LNCAP (cell line): ENCODE measurements around the gene ADARB2.

Source experiments
- CTCF ChIP-seq: fragments of 450-650 bp; IDR thresholded peaks from 2 replicates; pipeline ENCODE4 v1.5.1; 2017; ENCODE audit warnings: mild to moderate bottlenecking

ADARB2 gene

DNA sequence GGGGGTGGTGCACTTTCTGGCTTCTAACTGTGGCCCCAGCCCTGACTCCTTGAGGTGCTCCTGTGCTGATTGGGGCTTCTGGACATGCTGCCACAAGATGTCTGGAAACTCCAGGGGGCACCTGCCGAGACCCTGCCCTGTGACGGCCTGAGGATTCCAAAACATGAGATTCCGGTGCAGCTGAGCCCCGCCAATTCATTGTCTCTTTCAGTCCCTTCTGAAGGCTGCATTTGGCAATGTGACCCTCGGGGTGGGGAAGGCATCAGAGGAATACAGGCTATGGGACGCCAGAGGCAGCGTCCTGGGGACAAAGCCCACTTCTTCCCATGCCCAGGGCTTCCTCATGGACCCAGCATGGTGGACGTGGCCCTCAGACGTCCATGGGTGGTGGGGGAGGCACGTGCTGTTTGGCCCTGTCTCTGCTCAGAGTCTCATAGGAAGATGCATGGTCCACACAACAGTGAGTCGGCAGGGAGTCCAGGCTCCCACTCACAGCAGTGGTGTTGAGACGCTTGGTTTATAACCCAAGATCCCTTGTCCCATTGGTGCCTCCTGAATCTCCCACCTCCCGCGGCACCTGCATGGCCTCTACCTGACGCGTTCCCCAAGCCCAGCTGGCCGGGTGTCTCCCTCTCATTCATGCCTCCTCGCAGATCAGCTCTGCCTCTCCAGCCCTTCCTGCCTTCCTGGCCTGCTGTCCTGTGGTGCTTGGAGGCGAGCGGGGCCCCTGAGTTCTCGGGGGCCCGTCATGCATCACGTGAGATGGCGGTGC is 551.2 kb downstream of the ADARB2 start:
- no peak for TF ChIP-seq CTCF

- no peak for TF ChIP-seq CTCF
These were observed 552.5 kb downstream of the ADARB2 start for GRCh38 chr10:1184541-1185430.

DNA sequence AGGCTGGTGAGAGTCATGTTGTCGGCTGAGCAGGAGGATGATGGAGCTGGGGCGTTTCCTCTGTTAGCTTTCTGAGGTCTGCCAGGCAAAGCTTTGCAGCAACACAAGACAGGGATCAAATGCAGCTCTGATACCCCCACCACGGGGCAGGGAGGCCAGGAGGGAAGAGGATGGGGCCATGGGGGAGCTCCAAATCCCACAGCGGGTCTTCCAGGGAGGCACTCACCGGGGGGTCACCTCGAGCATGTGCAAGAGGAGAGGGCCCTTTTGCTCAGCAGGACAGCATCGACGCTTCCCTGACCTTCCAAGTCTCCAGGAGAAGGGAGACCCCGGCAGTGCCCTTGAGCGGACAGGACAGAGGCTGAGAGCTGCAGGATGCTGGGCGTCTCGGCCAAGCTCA is 553.6 kb downstream of the ADARB2 start:
- no peak for TF ChIP-seq CTCF

- no peak for TF ChIP-seq CTCF
These were observed 554.3 kb downstream of the ADARB2 start for GRCh38 chr10:1183033-1183396.

GRCh38 chr10:1182280-1183032 is 554.9 kb downstream of the ADARB2 start:
- no peak for TF ChIP-seq CTCF

DNA sequence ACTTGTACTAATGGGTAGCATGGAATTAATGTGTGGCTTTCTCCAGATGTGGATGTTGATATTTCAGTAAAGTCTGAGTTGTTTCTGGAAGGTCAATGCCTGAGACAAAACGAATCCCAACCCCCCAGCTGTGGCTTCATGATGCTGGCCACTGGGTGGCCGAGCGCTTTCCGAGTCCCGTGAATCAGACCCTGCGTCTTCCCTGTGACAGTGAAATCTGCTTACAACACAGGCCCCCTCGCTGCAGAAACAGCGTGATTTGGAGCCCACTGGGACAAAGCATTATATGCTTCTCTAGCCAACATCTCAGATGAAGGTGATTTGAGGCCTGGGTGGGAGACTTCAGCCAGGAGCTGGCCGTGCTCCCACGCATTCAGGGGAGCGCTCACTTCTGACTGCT is 556.5 kb downstream of the ADARB2 start:
- no peak for TF ChIP-seq CTCF

- TF ChIP-seq CTCF = no peak
These were observed 557.1 kb downstream of the ADARB2 start for GRCh38 chr10:1180071-1180730.
